Activated T-cell treated with anti-CD3 and anti-CD28 coated beads, Interleukin-2, amount 50 U/mL, for 48 hours (primary cell): Measurements from ENCODE around the gene MYO15B.
A peak's percentile ranks its signal among the peaks of the same experiment; 100 is the strongest.

ENCODE experiments used
- DNase-seq, 2 experiments: peaks; one replicate each; pipeline ENCODE4 v3.0.0-alpha.2; 2020

The MYO15B gene

GRCh38 chr17:75605790-75606189 lies 18.2 kb downstream of the MYO15B start:
- DNase-seq = no peak

- no peak for DNase-seq
These were observed 19.5 kb downstream of the MYO15B start for GRCh38 chr17:75607086-75607485.

- DNase-seq = no peak
These were observed 22.7 kb downstream of the MYO15B start for GRCh38 chr17:75610103-75610984.

- no peak for DNase-seq
These were observed 24.3 kb downstream of the MYO15B start for GRCh38 chr17:75611851-75612429.

GRCh38 chr17:75612906-75613626 lies 25.5 kb downstream of the MYO15B start:
- no peak for DNase-seq

GRCh38 chr17:75614006-75614405 lies 26.4 kb downstream of the MYO15B start:
- DNase-seq = no peak

GRCh38 chr17:75614556-75615270 lies 27.1 kb downstream of the MYO15B start:
- no peak for DNase-seq

- no peak for DNase-seq
These were observed 27.7 kb downstream of the MYO15B start for GRCh38 chr17:75615301-75615700.

- no peak for DNase-seq
These were observed 29.0 kb downstream of the MYO15B start for GRCh38 chr17:75616521-75617122.

GRCh38 chr17:75617218-75617617 lies 29.6 kb downstream of the MYO15B start:
- no peak for DNase-seq

- DNase-seq = no peak
These were observed 30.1 kb downstream of the MYO15B start for GRCh38 chr17:75617675-75618074.

- DNase-seq = peak; percentile 37 to 49
These were observed 32.2 kb downstream of the MYO15B start for GRCh38 chr17:75619506-75620431.

GRCh38 chr17:75621489-75621888 lies 33.9 kb downstream of the MYO15B start:
- DNase-seq = no peak

GRCh38 chr17:75622076-75622475 lies 34.5 kb downstream of the MYO15B start:
- DNase-seq = no peak

- DNase-seq = no peak
These were observed 35.2 kb downstream of the MYO15B start for GRCh38 chr17:75622771-75623273.

- no peak for DNase-seq
These were observed 35.8 kb downstream of the MYO15B start for GRCh38 chr17:75623386-75623785.

- DNase-seq = no peak
These were observed 36.4 kb downstream of the MYO15B start for GRCh38 chr17:75624021-75624420.

- DNase-seq = no peak
These were observed 37.2 kb downstream of the MYO15B start for GRCh38 chr17:75624714-75625345.

- peak; percentile 27 to 48 for DNase-seq
These were observed 38.4 kb downstream of the MYO15B start for GRCh38 chr17:75625813-75626486.

- DNase-seq = no peak
These were observed 39.0 kb downstream of the MYO15B start for GRCh38 chr17:75626496-75627038.
